GM11168 (cell line): Measurements from ENCODE around the gene BCL7A.

ENCODE experiments used
- in situ Hi-C: fragments of 300-500 bp; cut with MboI; formaldehyde crosslinking; loops from one replicate; pipeline ENCODE4 v1.12.0; 2022; ENCODE audit warnings: low sequenced_read_pairs; ENCODE audit not compliant: unreplicated experiment

BCL7A gene

GRCh38 chr12:122050706-122051105 is 29.0 kb downstream of the BCL7A start:
- in situ Hi-C loops: loop anchor here (10.0 kb wide), 1 partner anchor 144 kb away; no protein-coding TSS in a partner anchor

- in situ Hi-C loops: loop anchor here (10.0 kb wide), 1 partner anchor 143 kb away; no protein-coding TSS in a partner anchor
Observed at GRCh38 chr12:122051231-122051876, 29.7 kb downstream of the BCL7A start.

- in situ Hi-C loops: loop anchor here (10.0 kb wide), 1 partner anchor 143 kb away; no protein-coding TSS in a partner anchor
Observed at GRCh38 chr12:122052285-122052684, 30.6 kb downstream of the BCL7A start.

GRCh38 chr12:122054842-122055520 is 33.3 kb downstream of the BCL7A start:
- in situ Hi-C loops: loop anchor here (5.0 to 10.0 kb wide), 2 partner anchors 72 to 140 kb away; no protein-coding TSS in a partner anchor

GRCh38 chr12:122056406-122056805 is 34.7 kb downstream of the BCL7A start:
- in situ Hi-C loops: loop anchor here (5.0 to 10.0 kb wide), 2 partner anchors 71 to 138 kb away; no protein-coding TSS in a partner anchor

- in situ Hi-C loops: loop anchor here (5.0 to 10.0 kb wide), 2 partner anchors 70 to 138 kb away; no protein-coding TSS in a partner anchor
Observed at GRCh38 chr12:122057007-122057735, 35.5 kb downstream of the BCL7A start.

- in situ Hi-C loops: loop anchor here (5.0 to 10.0 kb wide), 2 partner anchors 70 to 137 kb away; no protein-coding TSS in a partner anchor
Observed at GRCh38 chr12:122057769-122058168, 36.1 kb downstream of the BCL7A start.

- in situ Hi-C loops: loop anchor here (5.0 to 10.0 kb wide), 2 partner anchors 69 to 136 kb away; no protein-coding TSS in a partner anchor
Observed at GRCh38 chr12:122058549-122059149, 37.0 kb downstream of the BCL7A start.

- in situ Hi-C loops: loop anchor here (5.0 to 10.0 kb wide), 2 partner anchors 68 to 135 kb away; no protein-coding TSS in a partner anchor
Observed at GRCh38 chr12:122059203-122059960, 37.7 kb downstream of the BCL7A start.

GRCh38 chr12:122060081-122060501 is 38.4 kb downstream of the BCL7A start:
- in situ Hi-C loops: no loop called here

GRCh38 chr12:122061253-122061652 is 39.6 kb downstream of the BCL7A start:
- in situ Hi-C loops: no loop called here

GRCh38 chr12:122062832-122063693 is 41.4 kb downstream of the BCL7A start:
- in situ Hi-C loops: no loop called here

GRCh38 chr12:122063694-122064024 is 42.0 kb downstream of the BCL7A start:
- in situ Hi-C loops: no loop called here

GRCh38 chr12:122064025-122064777 is 42.5 kb downstream of the BCL7A start:
- in situ Hi-C loops: no loop called here

GRCh38 chr12:122064780-122065588 is 43.3 kb downstream of the BCL7A start:
- in situ Hi-C loops: no loop called here

- in situ Hi-C loops: no loop called here
Observed at GRCh38 chr12:122067548-122067947, 45.9 kb downstream of the BCL7A start.

- in situ Hi-C loops: no loop called here
Observed at GRCh38 chr12:122067966-122068365, 46.3 kb downstream of the BCL7A start.
